HG03354 (cell line): ENCODE measurements around the gene MAN2A2.

Experiments used
- ATAC-seq: cut with Tn5 transposase; IDR thresholded peaks from one replicate; pipeline ENCODE4 v1.9.1; 2021; ENCODE audit warnings: mild to moderate bottlenecking; ENCODE audit not compliant: unreplicated experiment, poor library complexity, severe bottlenecking

MAN2A2 gene

GRCh38 chr15:90934256-90934948 is 31.3 kb downstream of the MAN2A2 start:
- ATAC-seq, result peak; percentile 45

DNA sequence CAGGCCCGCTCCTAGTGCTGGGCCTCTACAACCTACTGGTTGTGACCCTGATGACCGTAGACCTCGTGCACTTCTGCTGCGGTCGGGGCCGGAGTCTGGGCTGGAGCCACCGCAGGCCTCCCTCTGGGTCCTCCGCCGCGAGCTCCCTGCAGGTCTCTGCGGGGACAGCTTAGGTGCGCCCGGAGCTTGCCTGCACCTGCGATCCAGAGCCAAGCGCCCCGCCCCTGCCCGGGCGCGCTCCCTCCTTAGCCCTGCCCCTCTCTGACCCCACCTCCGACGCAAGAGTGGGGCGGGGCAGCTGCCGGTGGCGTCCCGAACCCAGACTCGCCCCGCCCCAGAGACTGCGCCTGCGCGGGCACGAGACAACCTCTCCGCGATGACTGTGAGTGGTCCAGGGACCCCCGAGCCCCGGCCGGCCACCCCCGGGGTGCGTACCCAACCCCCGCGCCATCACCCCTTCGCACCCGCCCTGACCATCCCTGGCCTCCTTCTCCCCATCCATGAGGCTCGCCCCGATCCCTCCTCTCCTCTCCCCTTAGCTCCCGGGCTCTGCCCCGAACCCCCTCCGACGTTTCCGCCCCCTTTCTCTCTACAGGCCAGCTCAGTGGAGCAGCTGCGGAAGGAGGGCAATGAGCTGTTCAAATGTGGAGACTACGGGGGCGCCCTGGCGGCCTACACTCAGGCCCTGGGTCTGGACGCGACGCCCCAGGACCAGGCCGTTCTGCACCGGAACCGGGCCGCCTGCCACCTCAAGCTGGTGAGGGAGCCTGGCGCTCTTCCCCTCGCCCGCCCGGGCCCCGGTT is 32.0 kb downstream of the MAN2A2 start, which contains the start of gene UNC45A:
Gene UNC45A (plus strand): TSS at position 337 of the 803 bp plus-strand sequence. CDS start 40 bp downstream, at position 377.
- ATAC-seq, result peak; percentile 65

DNA sequence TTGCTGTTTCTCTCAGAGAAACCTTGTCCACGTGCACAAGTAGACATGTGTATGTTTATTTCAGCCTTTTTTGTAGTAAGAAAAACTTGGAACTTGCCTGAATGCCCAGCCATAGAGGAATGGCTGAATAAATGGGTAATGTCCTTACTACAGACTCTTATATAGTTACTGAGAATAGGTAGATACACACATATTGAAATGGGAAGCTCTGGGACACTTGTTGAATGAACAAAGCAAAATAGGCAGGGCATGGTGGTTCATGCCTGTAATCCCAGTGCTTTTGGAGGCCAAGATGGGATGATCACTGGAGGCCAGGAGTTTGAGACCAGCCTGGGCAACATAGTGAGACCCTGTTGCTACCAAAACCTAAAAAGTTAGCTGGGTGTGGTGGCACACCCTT is 33.7 kb downstream of the MAN2A2 start:
- ATAC-seq, result no peak

DNA sequence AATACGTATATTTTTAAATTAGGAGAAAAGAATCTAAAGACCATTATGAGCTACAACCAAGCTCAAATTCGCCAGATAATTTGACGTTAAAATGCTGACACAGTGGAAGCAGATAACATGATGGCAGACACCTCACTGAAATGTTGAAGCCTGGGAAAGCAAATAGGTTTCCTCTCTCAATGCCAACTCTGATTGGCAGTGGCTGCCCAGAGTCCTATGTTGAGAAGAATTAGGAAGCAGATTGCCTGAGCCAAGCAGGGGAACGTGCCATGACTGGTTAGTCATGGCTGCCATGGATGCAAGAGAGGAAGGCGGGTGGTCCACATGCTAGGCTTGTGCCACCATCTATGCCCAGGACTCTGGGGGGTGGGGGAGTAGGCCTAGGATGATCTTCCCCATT is 35.2 kb downstream of the MAN2A2 start:
- no peak for ATAC-seq

GRCh38 chr15:90939756-90940155 is 36.7 kb downstream of the MAN2A2 start:
- ATAC-seq, result no peak

- no peak for ATAC-seq
Observed at GRCh38 chr15:90941038-90941437, 37.9 kb downstream of the MAN2A2 start.

DNA sequence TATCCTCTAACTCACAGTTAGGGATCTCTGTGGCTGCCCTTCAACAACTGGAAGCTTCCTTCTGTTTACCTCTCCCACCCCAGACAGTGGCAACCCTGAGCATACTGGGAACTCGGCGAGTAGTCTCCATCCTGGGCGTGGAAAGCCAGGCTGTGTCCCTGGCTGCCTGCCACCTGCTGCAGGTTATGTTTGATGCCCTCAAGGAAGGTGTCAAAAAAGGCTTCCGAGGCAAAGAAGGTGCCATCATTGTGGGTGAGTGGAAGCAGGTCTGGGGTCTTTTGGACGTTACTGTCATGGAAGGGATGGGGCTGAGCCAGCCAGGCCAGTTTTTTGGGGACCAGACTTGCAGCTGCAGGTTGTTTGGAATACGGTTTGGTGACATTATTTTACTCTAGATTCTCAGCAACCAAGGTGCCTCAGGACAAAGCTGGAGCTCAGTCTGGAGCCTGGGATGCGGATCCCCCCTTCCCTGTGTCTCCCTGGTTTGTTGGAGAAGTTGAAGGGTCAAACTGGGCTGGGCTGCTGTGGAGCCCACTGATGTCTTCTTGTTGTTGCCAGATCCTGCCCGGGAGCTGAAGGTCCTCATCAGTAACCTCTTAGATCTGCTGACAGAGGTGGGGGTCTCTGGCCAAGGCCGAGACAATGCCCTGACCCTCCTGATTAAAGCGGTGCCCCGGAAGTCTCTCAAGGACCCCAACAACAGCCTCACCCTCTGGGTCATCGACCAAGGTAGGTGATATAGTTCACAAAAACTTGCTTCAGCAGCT is 39.4 kb downstream of the MAN2A2 start:
- no peak for ATAC-seq

GRCh38 chr15:90945091-90945490 is 42.0 kb downstream of the MAN2A2 start:
- no peak for ATAC-seq

- ATAC-seq, result no peak
Observed at GRCh38 chr15:90946538-90946937, 43.4 kb downstream of the MAN2A2 start.

GRCh38 chr15:90946941-90947576 is 44.0 kb downstream of the MAN2A2 start:
- ATAC-seq, result no peak

DNA sequence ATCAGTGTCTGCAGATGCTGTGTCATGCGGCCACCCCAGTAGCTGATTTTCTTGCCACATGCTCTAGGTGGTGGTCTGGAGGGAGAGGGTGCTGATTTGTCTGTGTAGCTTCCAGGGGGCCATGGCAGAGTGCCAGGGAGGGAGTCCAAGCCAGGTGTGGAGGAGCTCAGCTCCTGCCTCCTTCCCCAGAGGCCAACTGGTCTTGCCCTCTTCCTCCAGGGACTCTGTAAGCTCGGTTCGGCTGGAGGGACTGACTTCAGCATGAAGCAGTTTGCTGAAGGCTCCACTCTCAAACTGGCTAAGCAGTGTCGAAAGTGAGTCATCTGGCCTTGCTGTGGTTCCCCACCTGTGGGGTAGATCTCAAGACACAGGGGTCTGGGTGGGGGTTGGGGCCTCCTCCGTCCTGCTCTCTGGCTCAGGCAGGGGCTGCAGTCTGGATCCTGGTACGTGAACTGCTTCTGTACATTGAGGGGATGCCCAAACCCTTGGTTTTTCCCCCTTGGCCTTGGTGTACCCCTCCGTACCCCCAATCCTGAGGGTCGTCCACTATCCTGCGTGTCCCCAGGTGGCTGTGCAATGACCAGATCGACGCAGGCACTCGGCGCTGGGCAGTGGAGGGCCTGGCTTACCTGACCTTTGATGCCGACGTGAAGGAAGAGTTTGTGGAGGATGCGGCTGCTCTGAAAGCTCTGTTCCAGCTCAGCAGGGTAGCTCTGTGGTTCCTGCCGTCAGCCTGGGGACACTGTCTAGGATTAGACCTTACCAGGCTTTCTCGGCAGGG is 44.7 kb downstream of the MAN2A2 start:
- no peak for ATAC-seq

DNA sequence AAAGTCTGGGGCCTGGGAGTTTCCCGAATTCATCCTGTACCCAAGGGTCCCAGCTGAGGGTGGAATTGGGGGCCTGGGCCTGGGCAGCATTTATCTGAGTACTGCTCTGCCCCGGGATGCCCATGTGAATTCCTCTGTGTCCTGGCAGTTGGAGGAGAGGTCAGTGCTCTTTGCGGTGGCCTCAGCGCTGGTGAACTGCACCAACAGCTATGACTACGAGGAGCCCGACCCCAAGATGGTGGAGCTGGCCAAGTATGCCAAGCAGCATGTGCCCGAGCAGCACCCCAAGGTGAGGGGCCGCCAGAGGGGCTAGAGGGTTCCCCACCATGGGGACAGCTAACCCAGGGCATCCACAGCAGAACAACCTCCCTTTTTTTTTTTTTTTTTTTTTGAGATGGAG is 45.4 kb downstream of the MAN2A2 start:
- no peak for ATAC-seq

- ATAC-seq, result no peak
Observed at GRCh38 chr15:90949979-90950675, 47.0 kb downstream of the MAN2A2 start.

DNA sequence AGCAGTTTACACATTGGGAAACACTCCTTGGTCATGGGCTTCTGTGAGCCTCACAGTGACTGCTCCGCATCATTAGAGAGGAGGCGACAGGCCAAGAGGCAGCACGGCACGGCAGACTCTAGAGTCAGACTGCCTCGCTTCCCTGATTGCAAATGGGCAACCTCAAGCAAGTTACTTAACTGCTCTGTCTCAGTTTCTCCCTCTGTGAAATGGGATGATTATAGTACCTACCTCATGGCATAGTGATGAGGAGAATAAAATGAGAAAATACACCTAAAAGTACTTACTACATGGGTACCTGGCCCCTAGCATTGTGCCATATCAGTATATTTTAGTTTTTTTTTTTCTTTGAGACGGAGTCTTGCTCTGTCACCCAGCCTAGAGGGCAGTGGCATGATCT is 47.6 kb downstream of the MAN2A2 start:
- no peak for ATAC-seq

DNA sequence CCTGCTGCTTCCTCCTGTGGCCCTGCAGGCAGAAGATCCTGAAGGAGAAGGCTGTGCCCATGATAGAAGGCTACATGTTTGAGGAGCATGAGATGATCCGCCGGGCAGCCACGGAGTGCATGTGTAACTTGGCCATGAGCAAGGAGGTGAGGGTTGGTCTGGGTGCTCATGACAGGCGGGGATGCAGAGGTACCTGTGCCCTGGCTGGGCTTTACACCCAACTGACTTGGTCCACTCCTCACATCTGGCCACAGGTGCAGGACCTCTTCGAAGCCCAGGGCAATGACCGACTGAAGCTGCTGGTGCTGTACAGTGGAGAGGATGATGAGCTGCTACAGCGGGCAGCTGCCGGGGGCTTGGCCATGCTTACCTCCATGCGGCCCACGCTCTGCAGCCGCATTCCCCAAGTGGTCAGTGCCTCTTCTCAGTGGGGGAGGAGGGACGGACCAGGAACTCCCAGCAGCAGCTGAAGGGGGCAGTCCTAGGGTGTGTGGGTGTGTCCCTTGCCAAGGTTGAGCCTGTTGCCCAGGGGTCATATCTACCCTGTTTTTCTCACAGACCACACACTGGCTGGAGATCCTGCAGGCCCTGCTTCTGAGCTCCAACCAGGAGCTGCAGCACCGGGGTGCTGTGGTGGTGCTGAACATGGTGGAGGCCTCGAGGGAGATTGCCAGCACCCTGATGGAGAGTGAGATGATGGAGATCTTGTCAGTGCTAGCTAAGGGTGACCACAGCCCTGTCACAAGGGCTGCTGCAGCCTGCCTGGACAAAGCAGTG is 50.0 kb downstream of the MAN2A2 start:
- ATAC-seq, result no peak

DNA sequence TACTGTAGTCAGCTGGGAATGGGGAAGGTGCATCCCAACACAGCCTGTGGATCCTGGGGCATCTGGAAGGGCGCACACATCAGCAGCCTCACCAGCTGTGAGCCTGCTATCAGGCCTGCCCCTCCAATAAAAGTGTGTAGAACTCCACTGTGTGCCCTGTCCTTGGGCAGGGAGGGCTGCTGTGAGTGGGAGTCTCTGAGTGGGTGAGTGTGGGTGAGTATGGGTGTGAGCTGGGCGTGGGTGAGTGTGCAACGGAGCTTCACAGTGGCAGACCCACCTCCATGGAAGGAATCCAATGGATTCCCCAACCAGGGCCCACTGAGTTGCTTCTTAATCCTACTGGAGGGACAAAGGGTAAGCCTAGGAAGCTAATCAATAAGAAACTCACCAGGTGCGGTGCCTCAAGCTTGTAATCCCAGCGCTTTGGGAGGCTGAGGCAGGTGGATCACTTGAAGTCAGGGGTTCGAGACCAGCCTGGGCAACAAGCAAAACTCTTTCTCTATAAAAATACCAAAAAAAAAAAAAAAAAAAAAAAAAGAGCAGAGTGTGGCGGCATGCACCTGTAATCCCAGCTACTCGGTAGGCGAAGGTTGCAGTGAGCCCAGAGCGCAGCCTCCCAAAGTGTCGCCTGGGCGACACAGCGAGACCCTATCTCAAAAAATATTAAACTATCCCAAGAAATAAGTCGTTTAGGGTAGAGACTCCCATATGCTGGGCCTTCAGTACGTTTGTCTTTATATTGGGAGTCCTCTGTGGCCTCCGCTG is 51.0 kb downstream of the MAN2A2 start:
- ATAC-seq, result no peak
